Omental fat pad (tissue), 4 donors: ENCODE results near the gene STIMATE. TPM values are rescaled to one million over a fixed set of nuclear protein-coding genes. Genes with fewer than 3 reads are reported as not detected.

ENCODE experiments used
- ATAC-seq: fragments of 150-250 bp; one replicate; pipeline ENCODE4 v1.9.1; 2016; ENCODE audit warnings: mild to moderate bottlenecking, moderate library complexity; ENCODE audit not compliant: low FRiP score
- DNase-seq: peaks from one replicate; pipeline ENCODE4 v3.0.0-alpha.2; 2019; ENCODE audit warnings: low spot score
- total RNA-seq, 4 donors: library from RNA; depleted of rRNA; stranded (reverse); fragments of >200 nt; gene quantifications; one replicate each; pipeline ENCODE4 v1.1.0, GENCODE V29; 2016
- TF ChIP-seq, protein P1 (sequence below), 3 donors: fragments of 450-650 bp; IDR thresholded peaks; one replicate each; pipeline ENCODE4 v1.5.1; 2016 to 2017; ENCODE audit warnings: antibody characterized with exemption in 3 of 3, mild to moderate bottlenecking in 3 of 3, moderate library complexity in 2 of 3

STIMATE gene
- total RNA-seq, 4 donors from 2014 or later = 15.1 to 34.7 (median 18.8) TPM

GRCh38 chr3:52849656-52850055 lies 47.7 kb downstream of the STIMATE start:
- TF ChIP-seq, protein P1, sequence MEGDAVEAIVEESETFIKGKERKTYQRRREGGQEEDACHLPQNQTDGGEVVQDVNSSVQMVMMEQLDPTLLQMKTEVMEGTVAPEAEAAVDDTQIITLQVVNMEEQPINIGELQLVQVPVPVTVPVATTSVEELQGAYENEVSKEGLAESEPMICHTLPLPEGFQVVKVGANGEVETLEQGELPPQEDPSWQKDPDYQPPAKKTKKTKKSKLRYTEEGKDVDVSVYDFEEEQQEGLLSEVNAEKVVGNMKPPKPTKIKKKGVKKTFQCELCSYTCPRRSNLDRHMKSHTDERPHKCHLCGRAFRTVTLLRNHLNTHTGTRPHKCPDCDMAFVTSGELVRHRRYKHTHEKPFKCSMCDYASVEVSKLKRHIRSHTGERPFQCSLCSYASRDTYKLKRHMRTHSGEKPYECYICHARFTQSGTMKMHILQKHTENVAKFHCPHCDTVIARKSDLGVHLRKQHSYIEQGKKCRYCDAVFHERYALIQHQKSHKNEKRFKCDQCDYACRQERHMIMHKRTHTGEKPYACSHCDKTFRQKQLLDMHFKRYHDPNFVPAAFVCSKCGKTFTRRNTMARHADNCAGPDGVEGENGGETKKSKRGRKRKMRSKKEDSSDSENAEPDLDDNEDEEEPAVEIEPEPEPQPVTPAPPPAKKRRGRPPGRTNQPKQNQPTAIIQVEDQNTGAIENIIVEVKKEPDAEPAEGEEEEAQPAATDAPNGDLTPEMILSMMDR (IDR thresholded peaks at IDR 0.05) = no peak
- DNase-seq = no peak
- no peak for ATAC-seq

DNA sequence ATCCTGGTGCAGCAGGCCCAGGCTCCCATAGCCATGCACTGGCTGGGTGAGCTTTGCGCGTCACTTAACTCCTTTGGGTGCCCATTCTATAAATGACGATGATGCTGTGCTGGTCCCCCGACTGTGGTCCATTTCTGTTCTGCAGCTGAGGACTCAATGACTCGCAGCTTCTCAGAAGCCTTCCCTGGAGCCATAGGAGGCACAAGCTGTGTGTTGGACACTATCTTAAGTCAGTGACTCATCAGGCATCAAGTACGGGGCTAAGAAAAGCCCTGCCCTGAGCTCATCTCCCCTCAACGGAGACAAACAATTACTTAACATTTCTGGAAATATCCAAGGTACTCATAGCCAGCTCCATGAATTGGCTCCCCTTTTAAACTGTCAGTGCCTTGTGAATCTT lies 48.7 kb downstream of the STIMATE start:
- TF ChIP-seq, protein P1 (IDR thresholded peaks at IDR 0.05) = no peak
- ATAC-seq = peak; percentile 50
- DNase-seq = no peak

DNA sequence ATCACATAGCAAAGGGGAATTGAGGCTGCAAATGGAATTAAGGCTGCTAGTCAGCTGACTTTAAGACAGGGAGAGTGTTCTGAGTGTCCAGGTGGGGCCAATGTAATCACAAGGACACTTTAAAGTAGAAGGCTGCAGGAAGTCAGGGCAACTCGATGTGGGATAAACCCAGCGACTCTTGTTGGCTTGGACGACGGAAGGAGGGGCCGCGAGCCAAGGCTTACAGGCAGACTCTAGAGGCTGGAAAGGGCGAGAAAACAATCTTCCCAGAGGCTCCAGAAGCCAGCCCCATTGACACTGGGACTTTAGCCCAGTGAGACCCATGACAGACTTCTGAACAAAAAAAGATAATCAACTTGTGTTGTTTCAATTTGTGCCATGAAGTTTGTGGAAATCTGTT lies 49.6 kb downstream of the STIMATE start:
- no peak for DNase-seq

DNA sequence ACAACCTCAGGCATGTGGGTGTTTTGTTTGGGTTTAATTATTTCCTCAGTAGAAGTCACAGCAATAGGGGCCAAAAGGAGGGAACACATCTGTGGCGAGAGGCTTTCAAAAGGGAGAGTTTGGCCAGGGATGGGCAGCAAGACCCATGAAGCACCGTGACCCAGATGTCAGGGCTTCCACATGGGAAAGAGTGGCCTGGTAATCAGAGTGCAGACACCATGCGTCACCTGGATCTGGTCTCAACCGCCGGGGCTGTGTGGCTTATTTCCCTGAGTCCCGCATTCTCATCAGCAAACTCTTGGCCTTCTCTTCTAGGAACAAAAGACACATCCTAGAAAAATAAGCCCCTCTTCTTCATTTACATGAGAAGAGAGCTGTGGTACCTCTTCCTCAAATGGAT lies 50.1 kb downstream of the STIMATE start:
- DNase-seq = no peak
- ATAC-seq = no peak
- TF ChIP-seq, protein P1 (IDR thresholded peaks at IDR 0.05) = no peak

More for the DNA sequence above, 49.6 kb downstream of the STIMATE start:
- no peak for ATAC-seq
- TF ChIP-seq, protein P1 (IDR thresholded peaks at IDR 0.05) = no peak

- TF ChIP-seq, protein P1 (IDR thresholded peaks at IDR 0.05) = no peak
- no peak for DNase-seq
- ATAC-seq = no peak
Measured at GRCh38 chr3:52846432-52846965, 50.8 kb downstream of the STIMATE start.

GRCh38 chr3:52845691-52846431 lies 51.5 kb downstream of the STIMATE start:
- TF ChIP-seq, protein P1 (IDR thresholded peaks at IDR 0.05) = no peak
- DNase-seq (no peak), ATAC-seq (no peak)

- TF ChIP-seq, protein P1 (IDR thresholded peaks at IDR 0.05) = no peak
- ATAC-seq = no peak
Measured at GRCh38 chr3:52845157-52845556, 52.2 kb downstream of the STIMATE start.

More at GRCh38 chr3:52845157-52845556, 52.2 kb downstream of the STIMATE start:
- DNase-seq = no peak
